ENCODE results near the gene CTBP2. TPM values are rescaled to one million over a fixed set of nuclear protein-coding genes. Genes with fewer than 3 reads are reported as not detected.

CTBP2 gene
- total and polyA plus RNA-seq, 10 of the 15 experiments (the other 5 are each of a cell fraction or from before 2014, with no cell fraction given): 0.02 to 0.72 (median 0.06) TPM; not detected in 2

GRCh38 chr10:125004571-125005311 lies 155.6 kb downstream of the CTBP2 start:
- SMC1A ChIA-PET (ENCODE audit: uncharacterized antibody, unreplicated experiment): no interaction called here
- DNase-seq (ENCODE audit: low read depth, low spot score): no peak
- in situ Hi-C loops (cut with MboI) (no loop called here), intact Hi-C loops (cut with micrococcal nuclease; ENCODE audit: unreplicated experiment) (no loop called here)
- RAD21 ChIA-PET (ENCODE audit: unreplicated experiment): no interaction called here
- Histone ChIP-seq H3K9ac (ENCODE audit: control insufficient read depth, insufficient read depth, low read length) (no peak overlapping the region), H3K27me3 (replicated peaks in 1 of 2; ENCODE audit: control insufficient read depth in 2 of 2, insufficient read depth in 2 of 2, low read length in 1 of 2) (no peaks in the 10 kb centered on the region), H3K79me2 (ENCODE audit: control insufficient read depth, insufficient read depth, low read length) (no peaks in the 10 kb centered on the region), H3K4me1 (ENCODE audit: control insufficient read depth, insufficient read depth, low read length) (no peaks in the 10 kb centered on the region), H2AFZ (ENCODE audit: control insufficient read depth, low read depth, low read length) (no peak overlapping the region), H3K27ac (ENCODE audit: control insufficient read depth, insufficient read depth) (no peak overlapping the region), H4K20me1 (ENCODE audit: control insufficient read depth, insufficient read depth) (no peaks in the 10 kb centered on the region), H3K36me3 (ENCODE audit: control insufficient read depth in 2 of 2, insufficient read depth in 2 of 2, low read length in 1 of 2) (no peaks in the 10 kb centered on the region), H3K4me3 (no peak overlapping the region), H3K4me2 (ENCODE audit: control insufficient read depth, insufficient read depth) (no peak overlapping the region), H3K9me3 (replicated peaks; ENCODE audit: control insufficient read depth, insufficient read depth, low read length) (no peaks in the 10 kb centered on the region)
- CTCF ChIA-PET: no interaction called here
- no TSS peak for BruUV-seq (replicated peaks)
- no peak for TF ChIP-seq RBBP5 (conservative IDR thresholded peaks at IDR 0.05)
- no peak for TF ChIP-seq CBX3 (IDR thresholded peaks at IDR 0.05; ENCODE audit: borderline replicate concordance, low read depth)
- TF ChIP-seq CREB1 (IDR thresholded peaks at IDR 0.05; ENCODE audit: low read depth): no peak
- FAIRE-seq: no peak
- POLR2A ChIA-PET: no interaction called here
- WGBS (ENCODE audit: insufficient coverage, insufficient replicate concordance, low lambda C conversion rate, missing lambda C conversion rate): 26% methylated on average over 19 of the region's 19 CpGs
- no peak for ATAC-seq

GRCh38 chr10:125003901-125004467 lies 156.4 kb downstream of the CTBP2 start:
- ChIA-PET POLR2A (no interaction called here), RAD21 (ENCODE audit: unreplicated experiment) (no interaction called here), CTCF (no interaction called here), SMC1A (ENCODE audit: uncharacterized antibody, unreplicated experiment) (no interaction called here)
- no peak overlapping the region for H3K4me2 ChIP-seq (ENCODE audit: control insufficient read depth, insufficient read depth)
- H3K4me3 ChIP-seq: no peak overlapping the region
- no peaks in the 10 kb centered on the region for H3K27me3 ChIP-seq (replicated peaks in 1 of 2; ENCODE audit: control insufficient read depth in 2 of 2, insufficient read depth in 2 of 2, low read length in 1 of 2)
- DNase-seq (ENCODE audit: low read depth, low spot score): no peak
- H3K9ac ChIP-seq (ENCODE audit: control insufficient read depth, insufficient read depth, low read length): no peak overlapping the region
- no peaks in the 10 kb centered on the region for H3K4me1 ChIP-seq (ENCODE audit: control insufficient read depth, insufficient read depth, low read length)
- ATAC-seq: 0 out of 3 replicates have a peak, but pooled peaks have one; percentile 27
- H4K20me1 ChIP-seq (ENCODE audit: control insufficient read depth, insufficient read depth): no peaks in the 10 kb centered on the region
- WGBS (ENCODE audit: insufficient coverage, insufficient replicate concordance, low lambda C conversion rate, missing lambda C conversion rate): 53% methylated on average over 14 of the region's 14 CpGs
- no peak overlapping the region for H3K27ac ChIP-seq (ENCODE audit: control insufficient read depth, insufficient read depth)
- H3K9me3 ChIP-seq (replicated peaks; ENCODE audit: control insufficient read depth, insufficient read depth, low read length): no peaks in the 10 kb centered on the region
- in situ Hi-C loops (cut with MboI): no loop called here
- intact Hi-C loops (cut with micrococcal nuclease; ENCODE audit: unreplicated experiment): no loop called here
- no peaks in the 10 kb centered on the region for H3K79me2 ChIP-seq (ENCODE audit: control insufficient read depth, insufficient read depth, low read length)
- peak; percentile 41 for FAIRE-seq
- no peak overlapping the region for H2AFZ ChIP-seq (ENCODE audit: control insufficient read depth, low read depth, low read length)
- H3K36me3 ChIP-seq (ENCODE audit: control insufficient read depth in 2 of 2, insufficient read depth in 2 of 2, low read length in 1 of 2): no peaks in the 10 kb centered on the region
- TF ChIP-seq SP1 (IDR thresholded peaks at IDR 0.05; ENCODE audit: low read depth, low read length): no peak
- no TSS peak for BruUV-seq (replicated peaks)

All from GM12878 (cell line).